ENCODE results near the gene BIK. TPM values are rescaled to one million over a fixed set of nuclear protein-coding genes. Genes with fewer than 3 reads are reported as not detected.

Gene BIK
- total RNA-seq, 2 donors from 2014 or later, result 5.8 to 13.3 TPM

GRCh38 chr22:43116932-43117331 is 6.4 kb downstream of the BIK start:
- H3K27me3 Mint-ChIP-seq (ENCODE audit: insufficient read depth), result peaks cover 12% of the 10 kb centered on the region
- peaks cover 16% of the 10 kb centered on the region for H3K4me1 Mint-ChIP-seq
- 89 to 92% methylated on average over 3 to 7 of the region's 7 CpGs for WGBS, 2 experiments (ENCODE audit: insufficient coverage in 1 of 2, insufficient read length in 1 of 2)
- Histone ChIP-seq H3K27ac (ENCODE audit: low read depth, low read length) (no peak overlapping the region), H3K36me3 (ENCODE audit: control insufficient read depth, insufficient read depth, low read length) (no peaks in the 10 kb centered on the region), H3K4me1 (ENCODE audit: control insufficient read depth, insufficient read depth, low read length) (no peaks in the 10 kb centered on the region), H3K9me3 (ENCODE audit: control insufficient read depth, low read length) (no peaks in the 10 kb centered on the region), H3K27me3 (ENCODE audit: control insufficient read depth, insufficient read depth, low read length, poor library complexity, severe bottlenecking) (peaks cover 8% of the 10 kb centered on the region), H3K4me3 (ENCODE audit: low read length) (no peak overlapping the region), H3K9ac (ENCODE audit: extremely low read depth, low read length, poor library complexity, severe bottlenecking) (no peak overlapping the region)
- peaks cover 7% of the 10 kb centered on the region for H3K36me3 Mint-ChIP-seq (ENCODE audit: low read depth)
- no peak overlapping the region for H3K4me3 Mint-ChIP-seq
- no peak for TF ChIP-seq CTCF (conservative IDR thresholded peaks at IDR 0.05)
- H3K27ac Mint-ChIP-seq, result no peak overlapping the region
- DNase-seq, result no peak
- H3K9me3 Mint-ChIP-seq, result no peaks in the 10 kb centered on the region

GRCh38 chr22:43118024-43118849 is 7.7 kb downstream of the BIK start:
- Histone ChIP-seq H3K9me3 (ENCODE audit: control insufficient read depth, low read length) (no peaks in the 10 kb centered on the region), H3K36me3 (ENCODE audit: control insufficient read depth, insufficient read depth, low read length) (no peaks in the 10 kb centered on the region), H3K9ac (ENCODE audit: extremely low read depth, low read length, poor library complexity, severe bottlenecking) (no peak overlapping the region), H3K4me3 (ENCODE audit: low read length) (no peak overlapping the region), H3K27me3 (ENCODE audit: control insufficient read depth, insufficient read depth, low read length, poor library complexity, severe bottlenecking) (no peaks in the 10 kb centered on the region), H3K4me1 (ENCODE audit: control insufficient read depth, insufficient read depth, low read length) (no peaks in the 10 kb centered on the region), H3K27ac (ENCODE audit: low read depth, low read length) (no peak overlapping the region)
- 72 to 86% methylated on average over 9 to 21 of the region's 21 CpGs for WGBS, 2 experiments (ENCODE audit: insufficient coverage in 1 of 2, insufficient read length in 1 of 2)
- Mint-ChIP-seq H3K36me3 (ENCODE audit: low read depth) (peaks cover 7% of the 10 kb centered on the region), H3K27me3 (ENCODE audit: insufficient read depth) (peaks cover 2% of the 10 kb centered on the region), H3K4me1 (peaks cover 14% of the 10 kb centered on the region), H3K4me3 (no peak overlapping the region), H3K27ac (no peak overlapping the region), H3K9me3 (no peaks in the 10 kb centered on the region)
- DNase-seq, result no peak
- no peak for TF ChIP-seq CTCF (conservative IDR thresholded peaks at IDR 0.05)

DNA sequence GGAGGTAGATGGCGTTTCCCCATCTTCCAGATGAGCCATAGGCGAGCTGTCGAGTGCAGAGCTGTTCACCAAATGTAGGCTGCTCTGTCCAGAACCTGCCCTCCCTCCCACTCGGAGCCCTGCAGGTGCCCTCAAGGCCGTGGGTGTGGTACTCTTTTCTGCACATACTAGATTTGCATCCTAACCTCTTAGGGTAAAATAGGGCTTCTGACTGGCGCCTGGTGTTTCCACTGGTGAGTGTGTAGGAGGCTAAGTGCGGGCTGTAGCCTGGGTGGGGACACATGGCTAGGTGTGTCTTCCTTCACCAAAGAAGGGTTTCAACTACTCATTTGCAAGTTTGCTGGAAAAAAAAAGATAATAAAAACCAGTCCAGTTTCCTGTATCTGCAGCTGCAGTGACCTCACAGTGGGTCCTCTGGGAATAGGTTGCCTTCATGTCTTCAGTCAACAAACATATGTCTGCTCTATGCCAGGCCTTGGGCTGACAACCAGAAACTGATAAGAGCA is 8.5 kb downstream of the BIK start:
- H3K4me3 Mint-ChIP-seq, result no peak overlapping the region
- DNase-seq, result no peak
- Histone ChIP-seq H3K36me3 (ENCODE audit: control insufficient read depth, insufficient read depth, low read length) (no peaks in the 10 kb centered on the region), H3K4me1 (ENCODE audit: control insufficient read depth, insufficient read depth, low read length) (no peaks in the 10 kb centered on the region), H3K9ac (ENCODE audit: extremely low read depth, low read length, poor library complexity, severe bottlenecking) (no peak overlapping the region), H3K27ac (ENCODE audit: low read depth, low read length) (no peak overlapping the region), H3K27me3 (ENCODE audit: control insufficient read depth, insufficient read depth, low read length, poor library complexity, severe bottlenecking) (no peaks in the 10 kb centered on the region), H3K4me3 (ENCODE audit: low read length) (no peak overlapping the region), H3K9me3 (ENCODE audit: control insufficient read depth, low read length) (no peaks in the 10 kb centered on the region)
- H3K27me3 Mint-ChIP-seq (ENCODE audit: insufficient read depth), result no peaks in the 10 kb centered on the region
- peaks cover 7% of the 10 kb centered on the region for H3K36me3 Mint-ChIP-seq (ENCODE audit: low read depth)
- no peaks in the 10 kb centered on the region for H3K9me3 Mint-ChIP-seq
- no peak for TF ChIP-seq CTCF (conservative IDR thresholded peaks at IDR 0.05)
- 80 to 92% methylated on average over 5 to 7 of the region's 7 CpGs for WGBS, 2 experiments (ENCODE audit: insufficient coverage in 1 of 2, insufficient read length in 1 of 2)
- H3K27ac Mint-ChIP-seq, result no peak overlapping the region
- H3K4me1 Mint-ChIP-seq, result peaks cover 8% of the 10 kb centered on the region

Measured in endodermal cell (in vitro differentiated cells).